HG02840 (cell line): ENCODE data around the gene USP50.
"Not testable (repeated sequence)": the region's sequence is repeated elsewhere in the genome, so short reads cannot be mapped to it uniquely, and the experiment has no call there.

Source experiments
- ATAC-seq: cut with Tn5 transposase; IDR thresholded peaks from one replicate; pipeline ENCODE4 v1.9.1; 2021; ENCODE audit warnings: mild to moderate bottlenecking, moderate library complexity, moderate number of reproducible peaks; ENCODE audit not compliant: unreplicated experiment, low FRiP score

Gene USP50

DNA sequence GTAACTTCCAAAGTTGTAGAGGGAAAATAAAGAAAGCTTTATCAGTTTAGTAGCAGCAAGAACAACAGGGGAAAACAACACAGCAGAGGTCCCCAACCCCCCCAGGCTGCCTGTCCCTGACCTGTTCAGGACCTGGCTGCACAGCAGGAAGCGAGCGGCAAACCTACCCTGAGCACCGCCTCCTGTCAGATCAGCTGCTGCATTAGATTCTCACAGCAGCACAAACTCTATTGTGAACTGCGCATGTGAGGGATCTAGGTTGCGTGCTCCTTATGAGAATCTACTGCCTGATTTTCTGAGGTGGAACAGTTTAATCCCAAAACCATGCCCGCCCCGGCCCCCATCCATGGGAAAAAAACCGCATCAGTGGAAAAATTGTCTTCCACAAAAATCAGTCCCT is 40.3 kb downstream of the USP50 start:
- no peak for ATAC-seq

DNA sequence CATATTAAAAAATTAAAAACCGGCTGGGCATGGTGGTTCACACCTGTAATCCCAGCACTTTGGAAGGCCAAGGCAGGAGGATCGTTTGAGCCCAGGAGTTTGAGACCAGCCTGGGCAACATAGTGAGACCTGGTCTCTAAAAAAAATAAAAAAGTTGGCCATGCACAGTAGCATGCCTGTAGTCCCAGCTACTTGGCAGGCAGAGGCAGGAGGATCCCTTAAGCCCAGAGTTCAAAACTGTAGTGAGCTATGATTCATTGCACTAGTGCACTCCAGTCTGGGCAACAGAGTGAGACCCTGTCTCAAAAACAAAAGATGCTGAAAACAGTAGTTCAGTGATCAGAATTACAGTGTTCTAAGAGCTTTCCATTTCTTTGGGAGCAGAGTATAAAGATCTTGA is 40.8 kb downstream of the USP50 start:
- ATAC-seq, result not testable (repeated sequence)

DNA sequence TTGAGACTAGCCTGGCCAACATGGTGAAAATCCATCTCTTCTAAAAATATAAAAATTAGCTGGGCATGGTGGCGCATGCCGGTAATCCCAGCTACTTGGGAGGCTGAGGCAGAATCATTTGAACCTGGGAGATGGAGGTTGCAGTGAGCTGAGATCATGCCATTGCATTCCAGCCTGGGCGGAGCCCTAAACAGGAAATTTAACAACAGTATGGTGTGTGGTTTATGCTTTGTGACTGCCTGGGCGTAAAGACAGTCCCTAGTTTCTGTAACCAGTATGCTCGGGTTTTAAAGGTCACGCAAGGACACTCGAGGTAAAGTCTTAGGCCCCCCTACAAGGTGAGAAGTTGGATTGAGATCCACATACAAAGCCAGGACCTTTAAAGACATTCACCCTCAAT is 43.3 kb downstream of the USP50 start:
- no peak for ATAC-seq

DNA sequence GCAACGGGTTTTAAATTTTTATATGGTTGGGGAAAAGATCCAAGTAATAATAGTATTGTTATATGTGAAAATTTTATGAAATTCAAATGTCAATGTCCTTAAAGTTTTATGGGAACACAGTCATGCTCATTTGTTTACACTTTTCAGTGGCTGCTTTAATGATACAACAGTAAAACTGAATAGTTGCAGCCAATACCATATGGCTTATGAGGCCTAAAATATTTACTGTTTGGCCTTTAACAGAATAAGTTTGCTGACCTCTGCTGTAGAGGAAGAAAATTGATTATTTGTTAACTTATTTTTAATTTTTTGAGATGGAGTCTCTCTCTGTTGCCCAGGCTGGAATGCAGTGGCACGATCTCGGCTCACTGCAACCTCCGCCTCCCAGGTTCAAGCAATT is 44.7 kb downstream of the USP50 start:
- ATAC-seq, result no peak

DNA sequence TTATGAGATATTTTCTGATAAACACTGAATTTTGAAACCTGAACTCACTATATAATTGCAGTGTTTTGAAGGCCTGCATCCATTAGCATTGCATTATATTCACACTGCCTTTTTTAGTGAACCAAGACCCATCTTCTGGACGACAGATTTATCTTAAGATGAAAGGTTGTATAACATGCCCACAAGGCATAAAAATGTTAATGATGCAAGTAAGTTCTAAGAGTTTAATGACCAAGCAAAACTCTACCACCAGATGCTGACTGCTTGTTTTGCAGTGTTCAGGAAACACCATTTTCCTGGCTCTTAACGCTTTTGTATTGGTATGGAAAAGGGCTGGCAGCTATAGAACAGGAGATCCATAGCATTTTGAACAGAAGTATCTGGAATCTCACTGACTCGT is 46.1 kb downstream of the USP50 start:
- no peak for ATAC-seq

DNA sequence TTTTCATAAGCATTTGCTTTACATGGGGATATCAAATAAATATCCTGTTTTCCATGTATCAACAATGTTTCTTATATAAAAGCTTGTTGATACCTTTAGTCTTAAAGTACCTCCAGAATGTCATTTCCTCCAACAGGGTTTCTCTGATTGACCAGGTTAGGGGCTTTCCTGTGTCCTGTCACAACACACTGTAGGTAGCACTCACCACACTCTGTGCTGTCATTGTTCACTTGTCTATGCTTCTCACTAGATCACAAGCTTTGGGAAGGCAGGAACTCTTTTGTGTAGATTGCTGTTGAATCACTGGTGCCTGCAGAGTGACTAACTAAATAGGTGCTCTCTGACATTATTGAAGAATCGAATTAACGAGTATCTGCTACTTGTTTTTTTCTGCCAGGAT is 49.8 kb downstream of the USP50 start:
- ATAC-seq, result no peak

DNA sequence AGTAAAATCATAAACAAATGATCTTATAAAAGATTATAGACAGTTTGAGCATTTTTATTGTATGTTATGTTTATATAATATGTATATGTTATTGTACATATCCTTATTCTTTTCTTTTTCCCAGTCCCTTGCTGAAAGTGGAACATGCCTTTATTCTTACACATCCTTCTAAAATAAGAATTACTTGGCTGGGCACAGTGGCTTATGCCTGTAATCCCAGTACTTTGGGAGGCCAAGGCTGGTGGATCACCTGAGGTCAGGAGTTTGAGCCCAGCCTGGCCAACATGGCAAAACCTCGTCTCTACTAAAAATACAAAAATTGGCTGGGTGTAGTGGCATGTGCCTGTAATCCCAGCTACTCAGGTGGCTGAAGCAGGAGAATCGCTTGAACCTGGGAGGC is 51.9 kb downstream of the USP50 start:
- not testable (repeated sequence) for ATAC-seq

DNA sequence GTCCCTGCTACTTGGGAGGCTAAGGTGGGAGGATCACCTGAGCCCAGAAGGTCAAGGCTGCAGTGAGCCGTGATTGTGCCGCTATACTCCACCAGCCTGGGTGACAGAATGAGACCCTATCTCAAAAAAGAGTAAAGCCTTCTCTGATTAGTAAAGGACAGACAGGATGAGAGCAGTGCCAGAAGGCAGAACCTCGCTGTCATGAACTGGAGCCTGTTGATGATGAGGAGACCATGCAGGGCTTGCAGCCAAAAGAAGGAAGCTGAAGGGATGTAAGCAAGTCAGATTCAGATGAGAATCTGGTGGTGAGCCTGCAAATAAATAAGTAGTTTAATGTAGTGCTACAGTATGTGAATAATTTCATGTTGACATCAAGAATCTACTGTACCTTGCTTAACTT is 52.8 kb downstream of the USP50 start:
- ATAC-seq, result no peak

DNA sequence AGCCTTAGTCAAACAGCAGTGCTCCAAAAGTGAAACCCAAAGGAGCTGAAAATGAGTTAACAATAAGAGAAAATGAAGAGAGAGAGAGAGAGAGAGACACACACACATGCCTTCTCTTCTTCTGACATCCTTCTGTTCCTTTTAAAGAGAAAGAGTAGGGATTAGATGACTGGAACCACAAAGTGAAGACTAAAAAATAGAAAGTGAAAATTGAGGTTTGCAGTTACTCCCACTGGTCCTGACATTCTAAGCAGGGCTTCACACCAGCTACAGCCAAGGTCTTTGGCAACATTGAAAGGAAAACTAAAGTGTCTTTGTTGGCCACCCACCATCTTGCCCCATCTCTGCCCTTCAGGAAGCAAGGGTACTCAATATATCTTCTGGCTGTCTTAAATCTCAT is 59.2 kb downstream of the USP50 start:
- ATAC-seq, result no peak

DNA sequence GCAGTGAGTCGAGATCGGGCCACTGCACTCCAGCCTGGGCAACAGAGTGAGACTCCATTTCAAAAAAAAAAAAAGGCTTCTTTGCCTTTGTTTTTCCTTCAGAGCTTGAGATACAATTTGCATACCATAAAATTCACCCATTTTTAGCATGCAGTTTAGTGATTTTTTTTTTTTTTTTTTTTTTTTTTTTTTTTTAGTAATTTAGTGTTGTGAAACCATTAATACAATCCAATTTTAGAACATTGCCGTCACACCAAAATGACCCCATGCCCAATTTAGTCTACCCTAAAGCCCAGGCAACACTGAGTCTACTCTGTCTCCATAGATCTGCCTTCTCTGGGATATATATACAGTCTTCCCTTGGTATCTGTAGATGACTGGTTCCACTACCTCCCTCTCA is 61.1 kb downstream of the USP50 start:
- no peak for ATAC-seq

DNA sequence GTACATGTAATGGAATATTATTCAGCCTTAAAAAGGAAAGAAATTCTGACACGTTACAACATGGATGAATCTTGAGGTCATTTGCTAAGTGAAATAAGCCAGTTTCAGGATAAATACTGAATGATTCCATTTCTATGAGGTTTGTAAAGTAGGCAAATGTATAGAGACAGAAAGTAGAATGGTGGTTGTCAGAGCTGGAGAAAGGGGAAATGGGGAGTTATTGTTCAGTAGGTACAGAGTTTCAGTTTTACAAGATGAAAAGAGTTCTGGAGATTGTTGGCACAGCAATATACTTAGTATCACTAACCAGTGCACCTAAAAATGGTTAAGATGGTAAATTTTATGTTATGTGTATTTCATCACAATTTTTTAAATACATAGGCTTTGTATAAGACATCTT is 61.7 kb downstream of the USP50 start:
- no peak for ATAC-seq

DNA sequence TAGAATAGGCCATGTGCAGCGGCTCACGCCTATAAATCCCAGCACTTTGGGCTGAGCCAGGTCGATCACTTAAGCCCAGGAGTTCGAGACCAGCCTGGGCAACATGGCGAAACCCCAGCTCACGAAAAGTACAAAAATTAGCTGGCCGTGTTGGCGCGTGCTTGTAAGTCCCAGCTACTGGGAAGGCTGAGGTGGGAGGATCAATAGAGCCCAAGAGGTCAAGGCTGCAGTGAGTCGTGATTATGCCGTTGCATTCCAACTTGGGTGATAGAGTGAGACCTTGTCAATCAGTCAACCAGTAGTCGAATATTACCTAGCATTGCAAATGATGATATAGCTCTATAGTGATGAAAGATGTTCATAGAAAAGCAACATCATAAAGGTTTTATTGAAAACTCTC is 70.3 kb downstream of the USP50 start:
- no peak for ATAC-seq

DNA sequence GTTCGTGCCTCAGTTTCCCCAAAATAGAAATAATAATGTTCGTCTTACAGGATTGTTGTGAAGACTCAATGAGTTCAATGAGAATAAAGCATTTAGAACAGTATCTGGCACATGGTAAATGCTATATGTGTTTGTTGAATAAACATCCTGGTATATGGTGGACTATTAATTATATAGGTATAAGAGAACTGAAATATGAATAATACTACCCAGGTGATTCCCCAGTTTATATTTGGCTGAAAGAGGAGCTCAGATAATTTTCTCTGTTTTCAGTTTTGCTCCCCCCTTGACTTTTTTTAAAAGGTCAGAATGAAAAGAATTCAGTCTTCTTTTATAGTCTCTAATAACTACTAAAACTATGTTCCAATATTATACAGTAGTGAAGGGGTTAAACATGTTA is 75.4 kb downstream of the USP50 start:
- ATAC-seq, result no peak

DNA sequence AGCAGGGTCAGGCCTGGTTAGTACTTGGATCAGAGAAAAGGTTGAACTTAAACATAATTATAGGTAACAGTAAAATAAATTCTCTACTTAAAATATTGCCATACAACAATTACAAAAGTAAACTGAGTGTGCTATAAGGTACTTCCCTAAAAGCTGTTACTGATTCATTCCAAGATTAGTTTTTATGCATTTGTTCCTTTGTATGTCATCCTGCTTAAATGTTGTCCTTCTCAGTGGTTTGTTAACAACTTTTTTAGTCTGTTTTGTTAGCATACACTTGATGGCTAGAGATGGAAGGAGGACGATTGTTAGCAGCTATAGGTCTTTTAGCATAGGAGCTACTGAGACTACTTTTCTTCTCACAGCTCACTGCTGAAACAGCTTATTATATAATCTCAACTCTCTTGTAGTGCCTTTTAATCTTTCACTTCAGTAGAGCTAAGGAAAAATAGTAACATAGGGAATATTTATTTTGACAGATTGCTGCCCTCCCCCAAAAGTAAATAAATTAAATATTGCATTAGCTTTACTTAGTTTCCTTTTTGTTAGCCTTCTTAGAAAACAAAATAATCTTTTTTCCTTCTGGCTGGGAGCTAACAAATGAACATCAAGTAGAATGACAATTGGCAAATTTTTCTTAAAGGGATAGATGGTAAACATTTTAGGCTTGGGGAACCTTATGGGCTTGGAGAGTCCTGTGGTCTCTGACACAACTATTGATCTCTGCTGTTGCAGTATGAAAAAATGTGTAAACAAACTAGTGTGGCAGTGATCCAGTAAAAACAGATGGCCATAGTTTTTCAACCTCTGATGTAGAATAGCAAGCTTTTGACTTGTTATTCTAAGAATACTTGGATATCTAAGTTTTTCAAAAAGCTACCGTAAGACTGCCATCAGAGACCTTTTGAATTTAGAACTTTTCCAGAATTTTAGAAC is 82.8 kb downstream of the USP50 start:
- peak; percentile 54 for ATAC-seq

DNA sequence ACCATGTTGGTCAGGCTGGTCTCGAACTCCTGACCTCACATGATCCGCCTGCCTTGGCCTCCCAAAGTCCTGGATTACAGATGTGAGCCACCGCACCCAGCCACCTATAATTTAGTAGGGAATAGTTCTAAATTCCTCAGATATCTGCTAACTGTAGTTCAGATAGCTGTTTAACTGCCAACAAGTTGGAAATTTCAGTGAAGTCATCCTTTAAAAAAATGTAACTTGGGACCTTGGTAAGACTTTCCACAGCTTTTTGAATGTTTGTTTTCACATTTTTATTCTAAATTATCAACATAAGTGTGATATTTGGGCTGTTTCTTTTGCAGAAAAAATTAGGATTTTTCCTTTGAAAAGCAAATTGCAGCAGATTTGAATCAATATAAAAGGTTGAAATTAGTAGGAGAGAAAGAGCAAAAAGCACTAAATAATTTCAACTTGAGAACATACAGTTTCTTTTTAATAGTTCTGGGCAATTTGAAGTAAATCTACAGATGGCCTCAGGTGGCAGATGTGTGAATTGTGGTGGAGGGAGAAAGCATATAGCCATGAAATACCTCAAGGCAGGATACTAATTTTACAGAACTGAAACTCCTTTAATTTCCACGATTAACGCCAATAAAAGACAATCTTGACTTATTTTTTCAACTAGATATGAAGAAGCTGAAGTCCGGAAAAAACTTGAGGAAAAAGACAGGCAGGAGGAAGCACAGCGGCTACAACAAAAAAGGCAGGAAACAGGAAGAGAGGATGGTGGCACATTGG is 87.9 kb downstream of the USP50 start:
- no peak for ATAC-seq

DNA sequence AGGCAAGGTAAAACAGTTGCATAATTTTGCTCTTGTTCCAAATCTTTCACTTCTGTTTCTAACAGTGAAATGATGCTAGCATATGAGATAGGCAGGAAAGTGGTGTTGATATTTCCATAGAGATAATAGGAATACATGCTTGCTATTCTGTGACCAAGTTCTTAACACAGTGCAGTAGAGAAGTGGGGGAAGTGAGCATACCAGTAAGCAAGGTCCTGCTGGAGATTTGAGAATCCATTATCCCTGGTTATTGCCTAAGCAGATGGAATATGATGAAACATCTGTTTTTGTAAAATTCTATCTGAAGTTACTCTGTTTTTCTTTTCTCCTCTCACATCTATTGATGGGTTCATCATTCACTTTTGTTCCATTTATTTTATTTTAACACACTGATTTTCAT is 93.5 kb downstream of the USP50 start:
- no peak for ATAC-seq
